Liver (tissue), 9 donors: ENCODE results near the gene ZSWIM6. TPM values are rescaled to one million over a fixed set of nuclear protein-coding genes. Genes with fewer than 3 reads are reported as not detected.

ENCODE experiments used
- DNase-seq: peaks from one replicate; pipeline ENCODE4 v3.0.0-alpha.2; 2017; ENCODE audit warnings: low spot score
- H3K27ac ChIP-seq, 2 donors: one replicate each; pipeline ENCODE4 v1.7.0; 2013; ENCODE audit warnings: inconsistent platforms in 2 of 2, low read length in 2 of 2, control low read depth in 1 of 2, low read depth in 1 of 2, mild to moderate bottlenecking in 1 of 2
- H3K27me3 ChIP-seq, 4 donors: one replicate each; pipeline versions ENCODE4 v1.6.1 to v1.7.0; 2013; ENCODE audit warnings: low read length in 3 of 4, inconsistent platforms in 1 of 4, mild to moderate bottlenecking in 1 of 4, moderate library complexity in 1 of 4; ENCODE audit not compliant: control insufficient read depth in 4 of 4, insufficient read depth in 4 of 4
- H3K36me3 ChIP-seq, 4 donors: one replicate each; pipeline versions ENCODE4 v1.6.1 to v1.7.0; 2013; ENCODE audit warnings: low read length in 3 of 4, mild to moderate bottlenecking in 3 of 4, low read depth in 1 of 4, moderate library complexity in 1 of 4; ENCODE audit not compliant: control insufficient read depth in 4 of 4, insufficient read depth in 3 of 4
- H3K4me1 ChIP-seq, 4 donors: one replicate each; pipeline versions ENCODE4 v1.6.1 to v1.7.0; 2013; ENCODE audit warnings: low read length in 3 of 4, mild to moderate bottlenecking in 3 of 4, moderate library complexity in 1 of 4; ENCODE audit not compliant: control insufficient read depth in 4 of 4, insufficient read depth in 4 of 4
- H3K4me3 ChIP-seq, 3 donors: one replicate each; pipeline versions ENCODE4 v1.6.1 to v1.7.0; 2013; ENCODE audit warnings: low read length in 3 of 3, control low read depth in 1 of 3, low read depth in 1 of 3, mild to moderate bottlenecking in 1 of 3
- H3K9ac ChIP-seq, 2 donors: one replicate each; pipeline ENCODE4 v1.7.0; 2013; ENCODE audit warnings: low read length in 2 of 2, mild to moderate bottlenecking in 2 of 2, moderate library complexity in 2 of 2, control low read depth in 1 of 2, low read depth in 1 of 2
- H3K9me3 ChIP-seq, 4 donors: one replicate each; pipeline versions ENCODE4 v1.6.1 to v1.7.0; 2013; ENCODE audit warnings: low read length in 3 of 4; ENCODE audit not compliant: control insufficient read depth in 4 of 4
- EGR1 ChIP-seq, 2 donors: IDR thresholded peaks; 2 replicates each; pipeline ENCODE4 v1.6.1; 2016 to 2018; ENCODE audit warnings: antibody characterized with exemption in 2 of 2, low read depth in 2 of 2
- FOXA1 ChIP-seq: IDR thresholded peaks from 2 replicates; pipeline ENCODE4 v1.6.1; 2016; ENCODE audit warnings: antibody characterized with exemption
- FOXA2 ChIP-seq: IDR thresholded peaks from 2 replicates; pipeline ENCODE4 v1.6.1; 2016; ENCODE audit warnings: antibody characterized with exemption
- GABPA ChIP-seq, 2 donors: IDR thresholded peaks in 1 of 2; conservative IDR thresholded peaks in 1 of 2; 2 replicates each; pipeline ENCODE4 v1.6.1; 2016; ENCODE audit warnings: antibody characterized with exemption in 2 of 2, mild to moderate bottlenecking in 1 of 2, moderate library complexity in 1 of 2
- HNF4A ChIP-seq, 2 donors: conservative IDR thresholded peaks; 2 replicates each; pipeline ENCODE4 v1.6.1; 2016; ENCODE audit warnings: antibody characterized with exemption in 2 of 2, mild to moderate bottlenecking in 2 of 2
- HNF4G ChIP-seq: IDR thresholded peaks from 2 replicates; pipeline ENCODE4 v1.6.1; 2016; ENCODE audit warnings: antibody characterized with exemption
- JUND ChIP-seq, 2 donors: IDR thresholded peaks; 2 replicates each; pipeline ENCODE4 v1.6.1; 2016; ENCODE audit warnings: antibody characterized with exemption in 2 of 2
- NR2F2 ChIP-seq: IDR thresholded peaks from 2 replicates; pipeline ENCODE4 v1.6.1; 2016; ENCODE audit warnings: antibody characterized with exemption
- RAD21 ChIP-seq, 2 donors: IDR thresholded peaks; 2 replicates each; pipeline ENCODE4 v1.6.1; 2016; ENCODE audit warnings: antibody characterized with exemption in 2 of 2, mild to moderate bottlenecking in 2 of 2
- SP1 ChIP-seq: IDR thresholded peaks from 2 replicates; pipeline ENCODE4 v1.6.1; 2018; ENCODE audit warnings: antibody characterized with exemption, mild to moderate bottlenecking
- TAF1 ChIP-seq: conservative IDR thresholded peaks from 2 replicates; pipeline ENCODE4 v1.6.1; 2016; ENCODE audit warnings: antibody characterized with exemption, mild to moderate bottlenecking
- YY1 ChIP-seq: IDR thresholded peaks from 2 replicates; pipeline ENCODE4 v1.6.1; 2016; ENCODE audit warnings: antibody characterized with exemption, mild to moderate bottlenecking
- WGBS: extraction: QIAGEN DNeasy Blood & Tissue Kit; methylation state at CpG from one replicate; pipeline ENCODE4 v1.1.7; 2013; 5-methylcytosine and 5-hydroxymethylcytosine counted together
- polyA plus RNA-seq, 2 donors: library from polyadenylated mRNA; stranded (reverse) in 1 of 2; unstranded in 1 of 2; fragments of 200-250 nt in 1 of 2; fragments of >200 nt in 1 of 2; fragmentation: Nextera tagmentation in 1 of 2; extraction: Ambion mirVana in 1 of 2; gene quantifications; one replicate each; pipeline versions ENCODE4 v1.2.1 to v1.2.3, GENCODE V29; 2013 to 2015
- total RNA-seq, 2 donors: library from RNA; depleted of rRNA; stranded (reverse); fragments of >200 nt; gene quantifications; one replicate each; pipeline ENCODE4 v1.2.3, GENCODE V29; 2014
- TF ChIP-seq, protein P1 (sequence below): IDR thresholded peaks from 2 replicates; pipeline ENCODE4 v1.6.1; 2016; ENCODE audit warnings: antibody characterized with exemption
- TF ChIP-seq, protein P2 (sequence below): IDR thresholded peaks from 2 replicates; pipeline ENCODE4 v1.6.1; 2016; ENCODE audit warnings: antibody characterized with exemption, mild to moderate bottlenecking
- TF ChIP-seq, protein P3 (sequence below): fragments of 150-350 bp; IDR thresholded peaks from 2 replicates; pipeline ENCODE4 v1.5.1; 2017; ENCODE audit warnings: improper control_type of control experiment, low read depth, low read length; ENCODE audit not compliant: missing input control
- TF ChIP-seq, protein P4 (sequence below): IDR thresholded peaks from 2 replicates; pipeline ENCODE4 v1.6.1; 2016; ENCODE audit warnings: antibody characterized with exemption
- TF ChIP-seq, protein P5 (sequence below): IDR thresholded peaks from 2 replicates; pipeline ENCODE4 v1.6.1; 2016; ENCODE audit warnings: antibody characterized with exemption
- donor health status: healthy.
- donor health status: healthy.
- donor health status: healthy.
- donor health status: healthy.
- donor health status: healthy.

Gene ZSWIM6
- total and polyA plus RNA-seq, 4 donors: 1.3 to 5.2 (median 3.3) TPM

DNA sequence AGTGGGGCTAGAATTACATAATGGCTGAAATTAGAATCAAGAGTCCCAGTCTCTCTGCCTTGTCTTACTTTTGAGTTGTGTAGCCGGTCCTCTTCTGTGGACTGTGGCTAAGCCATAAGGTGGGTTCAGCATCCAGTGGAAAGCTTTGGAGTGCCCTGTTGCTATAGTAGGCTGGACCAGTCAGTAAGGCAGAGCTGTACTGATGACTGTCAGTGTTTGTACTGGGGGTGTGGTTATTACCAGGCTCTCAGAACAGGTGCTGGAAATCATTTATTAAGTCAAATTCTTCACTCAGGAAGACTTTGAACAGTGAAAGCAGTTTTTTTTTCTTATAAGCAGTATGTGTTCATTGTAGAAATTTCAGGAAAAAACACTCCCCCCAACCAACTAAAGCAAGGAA lies 129.4 kb downstream of the ZSWIM6 start:
- Histone ChIP-seq H3K4me3 (no peak overlapping the region), H3K9ac (no peak overlapping the region), H3K4me1 (peaks cover 4 to 21% (median 19%) of the 10 kb centered on the region in 4 donors), H3K27ac (no peak overlapping the region), H3K36me3 (no peaks in the 10 kb centered on the region), H3K27me3 (no peaks in the 10 kb centered on the region), H3K9me3 (no peaks in the 10 kb centered on the region)
- DNase-seq: no peak
- no peak for TF ChIP-seq YY1
- TF ChIP-seq, protein P1, sequence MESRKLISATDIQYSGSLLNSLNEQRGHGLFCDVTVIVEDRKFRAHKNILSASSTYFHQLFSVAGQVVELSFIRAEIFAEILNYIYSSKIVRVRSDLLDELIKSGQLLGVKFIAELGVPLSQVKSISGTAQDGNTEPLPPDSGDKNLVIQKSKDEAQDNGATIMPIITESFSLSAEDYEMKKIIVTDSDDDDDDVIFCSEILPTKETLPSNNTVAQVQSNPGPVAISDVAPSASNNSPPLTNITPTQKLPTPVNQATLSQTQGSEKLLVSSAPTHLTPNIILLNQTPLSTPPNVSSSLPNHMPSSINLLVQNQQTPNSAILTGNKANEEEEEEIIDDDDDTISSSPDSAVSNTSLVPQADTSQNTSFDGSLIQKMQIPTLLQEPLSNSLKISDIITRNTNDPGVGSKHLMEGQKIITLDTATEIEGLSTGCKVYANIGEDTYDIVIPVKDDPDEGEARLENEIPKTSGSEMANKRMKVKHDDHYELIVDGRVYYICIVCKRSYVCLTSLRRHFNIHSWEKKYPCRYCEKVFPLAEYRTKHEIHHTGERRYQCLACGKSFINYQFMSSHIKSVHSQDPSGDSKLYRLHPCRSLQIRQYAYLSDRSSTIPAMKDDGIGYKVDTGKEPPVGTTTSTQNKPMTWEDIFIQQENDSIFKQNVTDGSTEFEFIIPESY: no peak
- no peak for TF ChIP-seq EGR1 (IDR thresholded peaks at IDR 0.05; ENCODE audit: low read depth in 2 of 2)
- TF ChIP-seq NR2F2: no peak
- no peak for TF ChIP-seq FOXA1
- TF ChIP-seq, protein P2, sequence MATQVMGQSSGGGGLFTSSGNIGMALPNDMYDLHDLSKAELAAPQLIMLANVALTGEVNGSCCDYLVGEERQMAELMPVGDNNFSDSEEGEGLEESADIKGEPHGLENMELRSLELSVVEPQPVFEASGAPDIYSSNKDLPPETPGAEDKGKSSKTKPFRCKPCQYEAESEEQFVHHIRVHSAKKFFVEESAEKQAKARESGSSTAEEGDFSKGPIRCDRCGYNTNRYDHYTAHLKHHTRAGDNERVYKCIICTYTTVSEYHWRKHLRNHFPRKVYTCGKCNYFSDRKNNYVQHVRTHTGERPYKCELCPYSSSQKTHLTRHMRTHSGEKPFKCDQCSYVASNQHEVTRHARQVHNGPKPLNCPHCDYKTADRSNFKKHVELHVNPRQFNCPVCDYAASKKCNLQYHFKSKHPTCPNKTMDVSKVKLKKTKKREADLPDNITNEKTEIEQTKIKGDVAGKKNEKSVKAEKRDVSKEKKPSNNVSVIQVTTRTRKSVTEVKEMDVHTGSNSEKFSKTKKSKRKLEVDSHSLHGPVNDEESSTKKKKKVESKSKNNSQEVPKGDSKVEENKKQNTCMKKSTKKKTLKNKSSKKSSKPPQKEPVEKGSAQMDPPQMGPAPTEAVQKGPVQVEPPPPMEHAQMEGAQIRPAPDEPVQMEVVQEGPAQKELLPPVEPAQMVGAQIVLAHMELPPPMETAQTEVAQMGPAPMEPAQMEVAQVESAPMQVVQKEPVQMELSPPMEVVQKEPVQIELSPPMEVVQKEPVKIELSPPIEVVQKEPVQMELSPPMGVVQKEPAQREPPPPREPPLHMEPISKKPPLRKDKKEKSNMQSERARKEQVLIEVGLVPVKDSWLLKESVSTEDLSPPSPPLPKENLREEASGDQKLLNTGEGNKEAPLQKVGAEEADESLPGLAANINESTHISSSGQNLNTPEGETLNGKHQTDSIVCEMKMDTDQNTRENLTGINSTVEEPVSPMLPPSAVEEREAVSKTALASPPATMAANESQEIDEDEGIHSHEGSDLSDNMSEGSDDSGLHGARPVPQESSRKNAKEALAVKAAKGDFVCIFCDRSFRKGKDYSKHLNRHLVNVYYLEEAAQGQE: no peak
- TF ChIP-seq RAD21 (IDR thresholded peaks at IDR 0.05): no peak
- no peak for TF ChIP-seq TAF1
- no peak for TF ChIP-seq SP1
- TF ChIP-seq, protein P3, sequence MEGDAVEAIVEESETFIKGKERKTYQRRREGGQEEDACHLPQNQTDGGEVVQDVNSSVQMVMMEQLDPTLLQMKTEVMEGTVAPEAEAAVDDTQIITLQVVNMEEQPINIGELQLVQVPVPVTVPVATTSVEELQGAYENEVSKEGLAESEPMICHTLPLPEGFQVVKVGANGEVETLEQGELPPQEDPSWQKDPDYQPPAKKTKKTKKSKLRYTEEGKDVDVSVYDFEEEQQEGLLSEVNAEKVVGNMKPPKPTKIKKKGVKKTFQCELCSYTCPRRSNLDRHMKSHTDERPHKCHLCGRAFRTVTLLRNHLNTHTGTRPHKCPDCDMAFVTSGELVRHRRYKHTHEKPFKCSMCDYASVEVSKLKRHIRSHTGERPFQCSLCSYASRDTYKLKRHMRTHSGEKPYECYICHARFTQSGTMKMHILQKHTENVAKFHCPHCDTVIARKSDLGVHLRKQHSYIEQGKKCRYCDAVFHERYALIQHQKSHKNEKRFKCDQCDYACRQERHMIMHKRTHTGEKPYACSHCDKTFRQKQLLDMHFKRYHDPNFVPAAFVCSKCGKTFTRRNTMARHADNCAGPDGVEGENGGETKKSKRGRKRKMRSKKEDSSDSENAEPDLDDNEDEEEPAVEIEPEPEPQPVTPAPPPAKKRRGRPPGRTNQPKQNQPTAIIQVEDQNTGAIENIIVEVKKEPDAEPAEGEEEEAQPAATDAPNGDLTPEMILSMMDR: no peak
- no peak for TF ChIP-seq GABPA (IDR thresholded peaks at IDR 0.05 in 1 of 2, conservative IDR thresholded peaks at IDR 0.05 in 1 of 2)
- TF ChIP-seq HNF4A (conservative IDR thresholded peaks at IDR 0.05): no peak
- TF ChIP-seq, protein P4, sequence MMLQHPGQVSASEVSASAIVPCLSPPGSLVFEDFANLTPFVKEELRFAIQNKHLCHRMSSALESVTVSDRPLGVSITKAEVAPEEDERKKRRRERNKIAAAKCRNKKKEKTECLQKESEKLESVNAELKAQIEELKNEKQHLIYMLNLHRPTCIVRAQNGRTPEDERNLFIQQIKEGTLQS: no peak
- no peak for TF ChIP-seq HNF4G
- TF ChIP-seq JUND (IDR thresholded peaks at IDR 0.05): no peak
- TF ChIP-seq FOXA2: no peak
- TF ChIP-seq, protein P5, sequence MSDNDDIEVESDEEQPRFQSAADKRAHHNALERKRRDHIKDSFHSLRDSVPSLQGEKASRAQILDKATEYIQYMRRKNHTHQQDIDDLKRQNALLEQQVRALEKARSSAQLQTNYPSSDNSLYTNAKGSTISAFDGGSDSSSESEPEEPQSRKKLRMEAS: no peak
- WGBS: 91% methylated on average over 1 of the region's 1 CpG

DNA sequence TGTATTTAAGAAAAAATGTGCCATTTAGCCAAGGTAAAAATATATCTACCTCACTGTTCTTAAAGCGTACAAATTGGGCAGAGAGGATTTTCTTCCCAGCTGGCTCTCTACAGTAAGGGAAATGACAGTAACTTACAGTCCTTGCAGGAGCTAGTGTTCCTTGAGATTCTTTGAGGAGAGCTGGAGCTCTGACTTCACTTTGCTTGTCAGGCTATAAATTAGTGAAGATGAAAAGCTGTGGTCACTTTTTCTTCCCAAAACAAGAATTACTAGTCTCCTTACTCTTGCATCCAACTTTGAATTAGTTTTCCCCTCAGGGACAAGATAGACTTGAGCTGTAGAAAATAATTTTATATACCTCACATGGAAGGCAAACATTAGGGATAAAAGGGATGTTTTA lies 129.9 kb downstream of the ZSWIM6 start:
- Histone ChIP-seq H3K4me1 (peaks cover 3 to 24% (median 22%) of the 10 kb centered on the region in 4 donors), H3K27me3 (no peaks in the 10 kb centered on the region), H3K36me3 (no peaks in the 10 kb centered on the region), H3K27ac (no peak overlapping the region), H3K9me3 (no peaks in the 10 kb centered on the region), H3K9ac (no peak overlapping the region), H3K4me3 (no peak overlapping the region)
- no peak for DNase-seq
- no peak for TF ChIP-seq JUND (IDR thresholded peaks at IDR 0.05)
- no peak for TF ChIP-seq EGR1 (IDR thresholded peaks at IDR 0.05; ENCODE audit: low read depth in 2 of 2)
- no peak for TF ChIP-seq FOXA1
- TF ChIP-seq TAF1: no peak
- 83% methylated on average over 1 of the region's 1 CpG for WGBS
